Measurements from ENCODE around the gene PNMA1. TPM values are rescaled to one million over a fixed set of nuclear protein-coding genes. Genes with fewer than 3 reads are reported as not detected.
A peak's percentile ranks its signal among the peaks of the same experiment; 100 is the strongest.

Gene PNMA1
- total RNA-seq (2011; cell fraction: chromatin; rRNA removed; ENCODE audit: low replicate concordance): 5.1 and 6.7 TPM in 2 replicates
- 6.8 and 8.0 TPM in 2 replicates for total RNA-seq (2011; cell fraction: nucleolus; rRNA removed)
- total RNA-seq (2011; cell fraction: nucleoplasm; rRNA removed): 8.8 and 9.7 TPM in 2 replicates
- total RNA-seq (2014; rRNA removed) (4.6 and 4.7 TPM in 2 replicates), total RNA-seq (2014; rRNA removed; fragmentation: Illumina TruSeq; extraction: Trizol) (7.9 and 8.7 TPM in 2 replicates), total RNA-seq (2015; rRNA removed; fragmentation: Illumina TruSeq; extraction: Trizol) (6.6 and 7.1 TPM in 2 replicates), total RNA-seq (2021) (24.8 and 26.4 TPM in 2 replicates), polyA plus RNA-seq (2011; rRNA removed) (7.5 and 11.3 TPM in 2 replicates), polyA plus RNA-seq (2014; fragmentation: Illumina TruSeq; extraction: Trizol) (15.5 and 15.7 TPM in 2 replicates), polyA plus RNA-seq (2014; fragmentation: Nextera tagmentation; extraction: Ambion mirVana) (1 to 10 TPM; 1.7 to 2.4 TPM), polyA plus RNA-seq (2014; rRNA removed) (12.7 and 15.1 TPM in 2 replicates), polyA minus RNA-seq (2011; rRNA and poly(A)+ RNA removed) (6.4 and 9.0 TPM in 2 replicates), Bru-seq, nascent RNA (percentile 83 among the genes with signal in this experiment), BruChase-seq, experiment 1, labeled RNA remaining after a 2-hour chase (percentile 78 among the genes with signal in this experiment), BruChase-seq, experiment 2, labeled RNA remaining after a 6-hour chase (percentile 82 among the genes with signal in this experiment)
- 6.3 and 7.9 TPM in 2 replicates for polyA plus RNA-seq (2011; cell fraction: cytosol; rRNA removed)
- polyA plus RNA-seq (2011; cell fraction: nucleus; rRNA removed): 6.2 and 6.9 TPM in 2 replicates
- 18.6 and 26.5 TPM in 2 replicates for polyA plus RNA-seq (2012)
- 4.3 and 7.6 TPM in 2 replicates for polyA minus RNA-seq (2011; cell fraction: cytosol; rRNA and poly(A)+ RNA removed)
- polyA minus RNA-seq (2011; cell fraction: nucleus; rRNA and poly(A)+ RNA removed): 3.3 and 3.4 TPM in 2 replicates
- long read RNA-seq, experiment 1, transcript PNMA1-201 (1 exons, 2,590 nt): major isoform, 270 of 270 reads
- long read RNA-seq, experiment 1, partial matches to known transcripts: 0 of 270 reads
- long read RNA-seq, experiment 1, other reads (novel, unspliced or antisense): 0 of 270 reads
- long read RNA-seq, experiment 2, transcript PNMA1-201 (1 exons, 2,590 nt): major isoform, 31 of 31 reads
- long read RNA-seq, experiment 2, partial matches to known transcripts: 0 of 31 reads
- long read RNA-seq, experiment 2, other reads (novel, unspliced or antisense): 0 of 31 reads
- long read RNA-seq, experiment 3, transcript PNMA1-201 (1 exons, 2,590 nt): major isoform, 13 of 13 reads
- long read RNA-seq, experiment 3, partial matches to known transcripts: 0 of 13 reads
- long read RNA-seq, experiment 3, other reads (novel, unspliced or antisense): 0 of 13 reads

- ATAC-seq (peak; percentile 88), FAIRE-seq (no peak), DNase-seq (ENCODE audit: extremely low read depth in 1 of 4, low spot score in 3 of 4) (peak; percentile 87 to 92 (median 88))
- Histone ChIP-seq H3K4me1 (replicated peaks in 1 of 2; ENCODE audit: control insufficient read depth in 2 of 2, insufficient read depth in 2 of 2, low read length in 2 of 2) (peaks cover 11 to 39% of the 10 kb centered on the region in 2 experiments; a peak in 4 of 5 replicates), H2AFZ (ENCODE audit: low read depth, low read length) (peak within 1 kb of the TSS; percentile 92), H3K4me3 (peak within 1 kb of the TSS; percentile 69), H3K9me3 (replicated peaks; ENCODE audit: control insufficient read depth, insufficient read depth, low read depth, low read length) (no peaks in the 10 kb centered on the region), H4K20me1 (replicated peaks; ENCODE audit: control insufficient read depth, insufficient read depth, low read length) (no peaks in the 10 kb centered on the region; the same call in 1 of the 2 replicates), H3K27ac (ENCODE audit: extremely low read depth, low read depth, low read length) (peak within 1 kb of the TSS; percentile 85), H3K27me3 (ENCODE audit: control insufficient read depth in 2 of 2, insufficient read depth in 2 of 2, low read length in 2 of 2) (no peaks in the 10 kb centered on the region), H3K9ac (ENCODE audit: insufficient read depth in 1 of 2, low read depth in 2 of 2, low read length in 2 of 2) (peak within 1 kb of the TSS; percentile 81 to 94), H3K9me1 (ENCODE audit: control insufficient read depth, insufficient read depth, low read length) (no peaks in the 10 kb centered on the region), H3K36me3 (ENCODE audit: control insufficient read depth, insufficient read depth, low read length) (peaks cover 37% of the 10 kb centered on the region; the same call in 2 of the 3 replicates), H3K4me2 (ENCODE audit: insufficient read depth, low read length) (peak within 1 kb of the TSS; percentile 95), H3K79me2 (ENCODE audit: control insufficient read depth, insufficient read depth, low read length) (peaks cover 23% of the 10 kb centered on the region)
- CTCF ChIA-PET (ENCODE audit: low intra/inter-chr PET ratio): interaction anchor here (0.6 kb wide), 1 partner anchor 14 kb away, joined by 3 read pairs; no protein-coding TSS in a partner anchor
- in situ Hi-C loops (cut with MboI): no loop called here
- under 1% methylated on average over 26 of the region's 113 CpGs for WGBS (ENCODE audit: insufficient coverage, low coverage, missing lambda C conversion rate)
- intact Hi-C loops (cut with micrococcal nuclease): loop anchor here (2.0 kb wide), 1 partner anchor 69 kb away; the partner anchor contains the start of gene DNAL1
- POLR2A ChIA-PET: interaction anchor here (1.1 kb wide), 1 partner anchor 103 kb away, joined by 3 read pairs; no protein-coding TSS in a partner anchor
- no TSS peak for BruUV-seq (replicated peaks)
- TF ChIP-seq OTX1 (CRISPR knock-in tag; IDR thresholded peaks at IDR 0.05) (no peak), XRCC5 (IDR thresholded peaks at IDR 0.05; ENCODE audit: low read depth, low read length) (no peak), MTA3 (IDR thresholded peaks at IDR 0.05; ENCODE audit: borderline replicate concordance) (0 out of 2 replicates have a peak, but pooled peaks have one; percentile 28), JUN (IDR thresholded peaks at IDR 0.05; ENCODE audit: borderline replicate concordance, low read depth, low read length) (no peak), JUN (CRISPR knock-in tag; IDR thresholded peaks at IDR 0.05; ENCODE audit: borderline replicate concordance) (no peak), CTBP1 (IDR thresholded peaks at IDR 0.05; ENCODE audit: borderline replicate concordance) (peak; percentile 91), ZNF583 (CRISPR knock-in tag; IDR thresholded peaks at IDR 0.05) (no peak), U2AF1 (optimal IDR thresholded peaks at IDR 0.05; ENCODE audit: low read depth, low read length) (no peak), ZNF121 (CRISPR knock-in tag; conservative IDR thresholded peaks at IDR 0.05) (no peak), SNAPC5 (CRISPR knock-in tag; IDR thresholded peaks at IDR 0.05) (no peak), ETV6 (IDR thresholded peaks at IDR 0.05; ENCODE audit: borderline replicate concordance in 1 of 2, low read depth in 2 of 2, low read length in 1 of 2) (peak in 1 of 2 experiments; percentile 29; a peak in 1 of 4 replicates), ETV6 (CRISPR knock-in tag; IDR thresholded peaks at IDR 0.05; ENCODE audit: borderline replicate concordance) (no peak), ATF1 (CRISPR knock-in tag; IDR thresholded peaks at IDR 0.05) (peak; percentile 20; the same call in 1 of the 2 replicates), ATF1 (tag; IDR thresholded peaks at IDR 0.05) (peak; percentile 50; the same call in 1 of the 2 replicates), HIVEP1 (CRISPR knock-in tag; IDR thresholded peaks at IDR 0.05) (no peak), POLR2H (tag; IDR thresholded peaks at IDR 0.05; ENCODE audit: low read depth) (peak; percentile 60), NELFE (IDR thresholded peaks at IDR 0.05; ENCODE audit: insufficient read depth, insufficient read length) (no peak)
Measured at GRCh38 chr14:73713803-73714655, at the start of gene PNMA1. Gene PNMA1, minus strand, starts transcription at chr14:73714384. Its CDS starts 745 bp downstream, at chr14:73713639.
